ENCODE results near the gene USP47.

GRCh38 chr11:11946180-11946579 lies 104.4 kb downstream of the USP47 start:
- no peak for TF ChIP-seq RBAK (tag by site-specific recombination; IDR thresholded peaks at IDR 0.05)
- TF ChIP-seq KLF1 (tag by site-specific recombination; IDR thresholded peaks at IDR 0.05): no peak
- TF ChIP-seq CTCF (tag by site-specific recombination; IDR thresholded peaks at IDR 0.05): no peak
- TF ChIP-seq ZNF239 (tag by site-specific recombination; IDR thresholded peaks at IDR 0.05): no peak
- TF ChIP-seq PRDM2 (tag by site-specific recombination; IDR thresholded peaks at IDR 0.05; ENCODE audit: borderline replicate concordance): no peak
- no peak for TF ChIP-seq KLF16 (tag by site-specific recombination; IDR thresholded peaks at IDR 0.05)
- no peak for TF ChIP-seq ZNF549 (tag by site-specific recombination; IDR thresholded peaks at IDR 0.05)
- TF ChIP-seq GLI2 (tag by site-specific recombination; IDR thresholded peaks at IDR 0.05; ENCODE audit: borderline replicate concordance, low read depth): no peak
- TF ChIP-seq ZBTB44 (tag by site-specific recombination; IDR thresholded peaks at IDR 0.05): no peak
- no peak for TF ChIP-seq ZXDB (tag by site-specific recombination; IDR thresholded peaks at IDR 0.05)
- no peak for TF ChIP-seq ZNF362 (tag by site-specific recombination; IDR thresholded peaks at IDR 0.05)

Data from HEK293 (cell line).